ENCODE results near the gene KCNQ4.

Gene KCNQ4

GRCh38 chr1:40842207-40842606 lies 58.6 kb downstream of the KCNQ4 start:
- DNase-seq = no peak

- DNase-seq = no peak
These were observed 59.1 kb downstream of the KCNQ4 start for GRCh38 chr1:40842691-40843090.

- no peak for DNase-seq
These were observed 60.5 kb downstream of the KCNQ4 start for GRCh38 chr1:40844079-40844478.

- DNase-seq = no peak
These were observed 61.6 kb downstream of the KCNQ4 start for GRCh38 chr1:40844887-40845878.

GRCh38 chr1:40845895-40846294 lies 62.3 kb downstream of the KCNQ4 start:
- DNase-seq = no peak

GRCh38 chr1:40847023-40847745 lies 63.6 kb downstream of the KCNQ4 start:
- DNase-seq = peak in 1 of 2 donors; percentile 41

GRCh38 chr1:40848530-40849189 lies 65.1 kb downstream of the KCNQ4 start:
- DNase-seq = peak; percentile 5 to 35

- peak; percentile 27 to 32 for DNase-seq
These were observed 66.4 kb downstream of the KCNQ4 start for GRCh38 chr1:40849801-40850592.

- no peak for DNase-seq
These were observed 68.1 kb downstream of the KCNQ4 start for GRCh38 chr1:40851643-40852042.

- no peak for DNase-seq
These were observed 69.7 kb downstream of the KCNQ4 start for GRCh38 chr1:40853113-40853884.

- DNase-seq = peak in 1 of 2 donors; percentile 4
These were observed 70.2 kb downstream of the KCNQ4 start for GRCh38 chr1:40853885-40854170.

GRCh38 chr1:40855513-40855912 lies 71.9 kb downstream of the KCNQ4 start:
- DNase-seq = no peak

- no peak for DNase-seq
These were observed 72.5 kb downstream of the KCNQ4 start for GRCh38 chr1:40856116-40856515.

- DNase-seq = no peak
These were observed 73.2 kb downstream of the KCNQ4 start for GRCh38 chr1:40856656-40857302.

- DNase-seq = no peak
These were observed 74.2 kb downstream of the KCNQ4 start for GRCh38 chr1:40857737-40858136.

GRCh38 chr1:40858856-40859416 lies 75.3 kb downstream of the KCNQ4 start:
- DNase-seq = no peak

GRCh38 chr1:40860706-40861223 lies 77.2 kb downstream of the KCNQ4 start:
- no peak for DNase-seq

GRCh38 chr1:40861224-40862003 lies 77.8 kb downstream of the KCNQ4 start:
- no peak for DNase-seq

- peak; percentile 80 to 91 for DNase-seq
These were observed 78.6 kb downstream of the KCNQ4 start, which contains the start of gene CITED4 for GRCh38 chr1:40862008-40862863. Gene CITED4, minus strand, starts transcription at chr1:40862363. Its CDS starts 236 bp downstream, at chr1:40862127.
